Keratinocyte (primary cell): ENCODE results near the gene FBXO15.

Source experiments
- CTCF ChIP-seq, 3 experiments: IDR thresholded peaks in 1 of 3; conservative IDR thresholded peaks in 1 of 3; optimal IDR thresholded peaks in 1 of 3; 2 replicates in 2 of 3; 3 replicates in 1 of 3; pipeline versions ENCODE3 to v1.5.1; 2011; ENCODE audit warnings: low read length in 3 of 3, mild to moderate bottlenecking in 3 of 3, moderate library complexity in 2 of 3, control low read depth in 1 of 3, inconsistent platforms in 1 of 3; ENCODE audit not compliant: insufficient read depth in 2 of 3; ENCODE audit errors: extremely low read depth in 1 of 3
- EZH2 ChIP-seq: IDR thresholded peaks from one replicate; pipeline ENCODE4 v1.6.1; 2012; ENCODE audit warnings: inconsistent platforms, mild to moderate bottlenecking, low read length, moderate library complexity

GRCh38 chr18:74073957-74074667, 73.5 kb downstream of the FBXO15 start:
- no peak for TF ChIP-seq EZH2
- no peak for TF ChIP-seq CTCF (optimal IDR thresholded peaks at IDR 0.05 in 1 of 3, IDR thresholded peaks at IDR 0.05 in 1 of 3, conservative IDR thresholded peaks at IDR 0.05 in 1 of 3; ENCODE audit: extremely low read depth in 1 of 3, insufficient read depth in 2 of 3, low read length in 3 of 3)
